Fibroblast of pulmonary artery (primary cell): Measurements from ENCODE around the gene RIBC2.
"Not testable (repeated sequence)": the region's sequence is repeated elsewhere in the genome, so short reads cannot be mapped to it uniquely, and the experiment has no call there.

Experiments
- DNase-seq: peaks from one replicate; pipeline ENCODE4 v3.0.0-alpha.2; 2010; ENCODE audit warnings: low read depth
- H3K4me3 ChIP-seq: replicated peaks from 2 replicates; pipeline ENCODE4 v1.5.1; 2011; ENCODE audit warnings: low read depth, mild to moderate bottlenecking, control low read depth, low read length, moderate library complexity
- CTCF ChIP-seq: IDR thresholded peaks from 2 replicates; pipeline ENCODE4 v1.5.1; 2011; ENCODE audit warnings: mild to moderate bottlenecking, control low read depth, low read length, inconsistent platforms; ENCODE audit errors: missing control alignments

The RIBC2 gene

GRCh38 chr22:45448431-45448830 lies 34.9 kb downstream of the RIBC2 start:
- TF ChIP-seq CTCF: no peak
- no peak overlapping the region for H3K4me3 ChIP-seq
- DNase-seq: peak; percentile 47

- not testable (repeated sequence) for H3K4me3 ChIP-seq, DNase-seq
Observed at GRCh38 chr22:45449442-45449841, 35.9 kb downstream of the RIBC2 start.

GRCh38 chr22:45450101-45450785 lies 36.8 kb downstream of the RIBC2 start:
- DNase-seq: no peak
- TF ChIP-seq CTCF: no peak
- no peak overlapping the region for H3K4me3 ChIP-seq

GRCh38 chr22:45450921-45451651 lies 37.6 kb downstream of the RIBC2 start:
- no peak overlapping the region for H3K4me3 ChIP-seq
- TF ChIP-seq CTCF: no peak

GRCh38 chr22:45451972-45452371 lies 38.5 kb downstream of the RIBC2 start:
- H3K4me3 ChIP-seq: no peak overlapping the region
- DNase-seq: no peak
- TF ChIP-seq CTCF: no peak

More at GRCh38 chr22:45450921-45451651, 37.6 kb downstream of the RIBC2 start:
- DNase-seq: peak; percentile 80

GRCh38 chr22:45452565-45453379 lies 39.3 kb downstream of the RIBC2 start:
- no peak overlapping the region for H3K4me3 ChIP-seq
- no peak for DNase-seq
- TF ChIP-seq CTCF: no peak

GRCh38 chr22:45453764-45454163 lies 40.3 kb downstream of the RIBC2 start:
- no peak for TF ChIP-seq CTCF
- no peak for DNase-seq

More at GRCh38 chr22:45453764-45454163, 40.3 kb downstream of the RIBC2 start:
- H3K4me3 ChIP-seq: no peak overlapping the region
